RCC 7860 (cell line): ENCODE measurements around the gene EFCAB7.
A peak's percentile ranks its signal among the peaks of the same experiment; 100 is the strongest.

ENCODE experiments used
- DNase-seq: peaks from one replicate; pipeline ENCODE4 v3.0.0-alpha.2; 2015; ENCODE audit warnings: low spot score
- FAIRE-seq: peaks from 2 replicates; lab custom pipeline; 2012; peaks lifted over from hg19 to GRCh38; lab: Jason Lieb, UNC

EFCAB7 gene, protein sequence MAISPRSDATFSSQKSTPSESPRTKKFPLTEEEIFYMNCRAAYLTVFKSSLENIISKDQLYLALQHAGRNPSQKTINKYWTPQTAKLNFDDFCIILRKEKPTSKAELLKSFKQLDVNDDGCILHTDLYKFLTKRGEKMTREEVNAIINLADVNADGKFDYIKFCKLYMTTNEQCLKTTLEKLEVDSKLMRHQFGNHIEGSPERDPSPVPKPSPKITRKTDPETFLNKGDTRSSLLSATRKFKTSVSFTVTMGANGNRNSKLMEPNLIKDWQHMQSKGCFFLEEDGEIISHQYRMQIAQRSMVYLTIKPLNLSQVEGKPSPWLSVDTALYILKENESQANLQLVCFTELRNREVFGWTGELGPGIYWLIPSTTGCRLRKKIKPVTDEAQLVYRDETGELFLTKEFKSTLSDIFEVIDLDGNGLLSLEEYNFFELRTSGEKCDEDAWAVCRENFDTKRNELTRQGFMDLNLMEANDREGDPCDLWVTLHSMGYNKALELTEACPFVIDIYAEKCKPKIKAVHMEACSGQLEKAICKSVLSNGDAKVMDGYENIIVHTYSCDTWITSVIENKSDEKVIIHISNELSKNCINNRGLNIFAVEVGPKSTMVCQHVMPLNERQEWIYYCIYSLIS

DNA sequence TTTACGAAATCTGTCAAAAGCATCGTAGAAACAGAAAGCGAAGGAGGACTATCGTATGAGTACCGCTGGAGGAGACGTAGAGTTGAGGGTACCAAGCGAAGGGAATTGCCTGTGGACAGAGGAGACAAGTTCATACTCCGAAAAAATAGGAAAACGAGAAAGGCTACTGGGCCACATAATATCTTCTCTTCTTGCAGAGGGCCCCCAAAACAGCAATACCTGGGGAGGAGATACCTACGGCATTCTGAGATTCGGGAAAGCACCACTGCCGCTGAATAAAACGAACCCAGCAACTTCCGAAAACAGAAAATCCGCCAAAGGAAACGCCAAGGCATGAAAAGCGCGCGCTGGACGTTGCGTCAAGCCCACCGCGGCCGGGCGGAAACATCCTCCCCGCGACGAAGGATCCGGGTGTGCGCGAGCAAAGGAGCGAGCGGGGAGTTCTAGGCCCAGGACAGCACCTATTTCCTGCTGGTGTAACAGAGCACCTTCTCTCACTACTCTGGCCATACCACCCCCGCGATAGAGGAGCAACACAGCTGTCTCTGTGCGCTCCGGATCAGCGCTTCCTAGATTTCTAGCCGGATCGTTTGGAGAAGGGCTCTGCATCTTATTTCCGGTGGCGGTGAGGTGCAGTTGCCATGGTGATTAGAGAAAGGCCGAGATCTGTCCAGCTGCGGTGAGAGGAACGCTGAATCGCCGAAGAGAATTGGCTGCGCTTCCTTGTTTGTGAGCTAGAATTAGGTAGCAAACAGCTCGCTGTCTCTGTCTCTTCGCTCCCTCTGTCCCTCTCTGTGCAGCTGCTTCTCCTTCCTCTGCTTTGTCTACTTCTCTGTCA, at the start of gene EFCAB7, which contains the start of gene ITGB3BP:
Gene EFCAB7, plus strand, starts transcription at position 635 of the 838 bp plus-strand sequence. CDS start 2,048 bp downstream, outside the sequence.
Gene ITGB3BP, minus strand, starts transcription at position 335 of the 838 bp plus-strand sequence. Its CDS starts 92 bp downstream, at position 243.
- DNase-seq (peak; percentile 91), FAIRE-seq (peak; percentile 63)

DNA sequence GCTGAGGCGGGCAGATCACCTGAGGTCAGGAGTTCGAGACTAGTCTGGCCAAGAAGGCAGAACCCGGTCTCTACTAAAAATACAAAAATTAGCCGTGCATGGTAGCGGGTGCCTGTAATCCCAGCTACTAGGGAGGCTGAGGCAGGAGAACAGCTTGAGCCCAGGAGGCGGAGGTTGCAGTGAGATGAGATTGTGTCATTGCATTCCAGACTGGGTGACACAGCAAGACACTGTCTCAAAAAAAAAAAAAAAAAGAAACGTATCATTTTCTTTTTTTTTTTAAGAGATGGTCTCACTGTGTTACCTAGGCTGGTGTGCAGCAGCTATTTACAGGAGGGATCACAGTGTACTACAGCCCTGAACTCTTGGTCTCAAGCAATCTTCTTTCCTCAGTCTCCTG, 47.6 kb upstream of the EFCAB7 start:
- no peak for DNase-seq
- FAIRE-seq: no peak

DNA sequence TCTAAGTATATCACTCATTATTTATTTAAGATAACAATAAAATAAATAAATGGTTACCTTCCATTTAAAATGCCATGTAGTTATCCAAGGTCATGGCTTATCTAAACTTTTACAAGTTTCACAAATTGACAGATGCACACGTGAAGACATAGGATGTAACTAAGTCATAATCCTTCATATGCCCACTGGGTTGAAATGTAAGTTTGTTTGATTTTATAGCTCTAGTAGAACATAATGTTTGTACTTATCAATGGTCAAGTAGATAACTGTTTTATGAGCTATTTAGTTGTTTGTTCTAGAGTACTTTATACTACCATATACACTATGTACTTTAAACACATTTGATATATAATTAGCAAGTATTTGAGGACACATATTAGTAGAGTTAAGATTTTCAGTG, 43.3 kb upstream of the EFCAB7 start:
- no peak for FAIRE-seq

DNA sequence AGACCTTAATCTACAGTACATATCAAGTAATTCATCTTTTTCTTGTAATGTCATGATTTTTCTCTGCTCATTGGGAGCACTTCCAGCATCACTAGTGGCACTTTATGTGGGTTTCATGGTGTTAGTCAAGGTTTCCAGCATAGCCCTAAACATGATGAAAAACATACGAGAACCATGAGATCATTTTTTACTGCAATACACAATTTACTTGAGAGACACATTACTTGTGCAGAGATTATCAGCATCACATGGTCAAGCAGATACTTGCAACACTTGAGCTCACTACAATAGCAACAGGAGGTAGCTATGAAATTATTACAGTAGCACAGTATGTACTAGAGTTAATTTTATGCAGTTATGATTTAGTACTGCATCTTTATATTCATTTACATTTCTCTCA, 36.7 kb upstream of the EFCAB7 start:
- FAIRE-seq (no peak), DNase-seq (no peak)

More for the DNA sequence above, 43.3 kb upstream of the EFCAB7 start:
- no peak for DNase-seq

DNA sequence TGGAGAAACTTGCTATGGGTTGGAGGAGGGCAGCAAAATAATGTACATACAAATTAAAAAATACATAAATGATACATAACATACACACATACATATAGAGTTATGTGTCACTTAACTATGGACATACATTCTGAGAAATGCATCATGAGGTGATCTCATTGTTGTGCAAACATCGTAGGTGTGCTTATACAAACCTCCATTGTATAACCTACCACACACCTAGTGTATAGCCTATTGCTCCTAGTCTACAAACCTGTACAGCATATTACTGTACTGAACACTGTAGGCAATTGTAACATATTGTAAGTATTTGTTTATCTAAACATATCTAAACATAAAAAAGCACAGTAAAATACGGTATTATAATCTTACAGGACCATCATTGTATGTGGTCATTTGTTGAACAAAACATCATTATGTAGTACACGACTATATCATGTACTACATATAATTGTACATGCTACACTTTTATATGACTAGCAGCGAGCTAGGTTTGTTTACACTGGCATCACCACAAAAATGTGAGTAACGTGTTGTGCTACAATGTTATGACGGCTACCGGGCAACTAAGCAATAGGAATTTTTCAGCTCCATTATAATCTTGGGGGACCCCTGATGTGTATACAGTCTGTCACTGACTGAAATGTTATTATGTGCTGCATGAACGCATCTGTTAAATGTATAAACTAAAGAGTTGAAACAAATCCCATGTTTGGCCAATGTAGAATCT, 35.8 kb upstream of the EFCAB7 start:
- DNase-seq (no peak), FAIRE-seq (no peak)

DNA sequence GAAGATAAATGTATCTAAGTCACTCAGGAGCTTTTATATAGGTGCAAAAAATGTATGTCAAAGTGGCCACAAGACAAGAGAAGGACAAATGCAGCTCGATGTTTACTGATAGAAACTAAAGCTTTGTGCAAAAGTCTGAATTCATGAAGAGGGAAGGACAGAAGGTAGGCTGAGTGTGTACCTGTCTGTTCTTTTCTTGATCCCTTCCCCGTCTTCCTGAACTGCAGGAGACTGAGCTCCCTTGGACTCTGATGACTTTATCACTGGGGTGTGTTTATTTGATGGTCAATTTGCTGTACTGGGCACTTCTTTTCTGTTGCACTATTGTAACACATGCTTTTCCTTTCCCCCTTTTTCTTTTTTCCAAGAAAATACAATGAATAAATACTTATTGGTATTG, 25.7 kb upstream of the EFCAB7 start:
- FAIRE-seq: no peak
- no peak for DNase-seq

DNA sequence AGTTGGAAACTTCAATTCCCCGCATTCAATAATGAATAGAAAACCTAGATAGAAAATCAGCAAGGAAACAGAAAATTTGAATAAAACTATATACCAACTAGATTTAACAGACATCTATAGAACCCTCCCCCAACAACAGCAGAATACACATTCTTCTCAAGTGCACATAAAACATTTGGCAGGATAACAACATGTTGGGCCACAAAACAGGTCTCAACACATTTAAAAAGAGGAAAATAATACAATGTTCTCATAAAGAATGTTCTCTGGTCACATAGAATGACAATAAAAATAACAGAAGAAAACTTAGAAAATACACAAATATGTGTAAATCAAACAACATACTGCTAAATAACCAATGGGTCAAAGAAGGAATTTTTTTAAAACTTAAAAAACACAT, 25.2 kb upstream of the EFCAB7 start:
- DNase-seq: no peak
- no peak for FAIRE-seq

DNA sequence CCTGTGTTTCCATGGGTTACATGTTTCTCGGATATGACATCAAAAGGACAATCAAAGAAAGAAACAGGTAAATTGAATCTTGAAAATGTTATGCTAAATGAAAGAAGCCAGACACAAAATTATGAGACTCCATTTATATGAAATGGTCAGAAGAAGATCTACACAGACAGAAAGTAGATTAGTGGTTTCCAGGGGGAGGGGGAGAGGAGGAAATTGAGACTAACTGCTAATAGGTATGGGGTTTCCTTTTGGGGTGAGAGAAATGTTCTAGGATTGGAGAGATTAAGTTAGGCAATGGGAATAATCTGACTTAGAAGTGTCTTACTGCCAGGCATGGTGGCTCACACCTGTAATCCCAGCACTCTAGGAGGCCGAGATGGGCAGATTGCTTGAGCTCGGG, 22.1 kb upstream of the EFCAB7 start:
- DNase-seq (no peak), FAIRE-seq (no peak)

DNA sequence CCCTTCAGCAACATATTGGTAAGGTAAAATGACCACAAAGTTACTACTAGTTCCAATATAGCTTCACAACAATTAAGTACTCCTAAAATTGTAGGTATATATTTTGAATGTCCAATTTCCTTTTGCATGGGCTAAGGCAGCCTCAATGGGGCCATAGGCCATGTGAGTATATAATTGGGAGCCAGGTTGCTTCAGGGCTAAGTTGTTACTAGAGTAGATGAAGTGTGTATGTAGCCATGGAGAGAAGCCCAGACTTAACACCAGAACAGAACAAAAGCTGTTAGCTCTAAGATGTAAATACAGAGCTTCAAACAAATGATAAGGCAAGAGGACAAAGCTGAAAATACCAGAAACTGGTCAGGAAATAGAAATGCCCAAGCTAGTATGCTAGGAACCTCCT, 16.5 kb upstream of the EFCAB7 start:
- no peak for FAIRE-seq
- DNase-seq: no peak

DNA sequence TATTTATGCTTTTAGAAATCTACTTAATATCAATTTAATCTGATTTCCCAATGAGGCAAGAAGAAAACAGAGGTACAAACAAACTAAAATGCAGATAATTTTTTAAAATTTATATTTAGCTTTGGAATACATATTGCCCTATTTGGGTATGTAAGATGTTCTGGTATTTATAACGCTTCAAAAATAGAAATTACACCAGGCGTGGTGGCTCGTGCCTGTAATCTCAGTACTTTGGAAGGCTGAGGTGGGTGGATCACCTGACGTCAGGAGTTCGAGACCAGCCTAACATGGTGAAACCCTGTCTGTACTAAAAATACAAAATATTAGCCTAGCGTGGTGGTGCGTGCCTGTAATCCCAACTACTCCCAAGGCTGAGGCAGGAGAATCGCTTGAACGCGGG, 13.6 kb upstream of the EFCAB7 start:
- FAIRE-seq: no peak
- no peak for DNase-seq

DNA sequence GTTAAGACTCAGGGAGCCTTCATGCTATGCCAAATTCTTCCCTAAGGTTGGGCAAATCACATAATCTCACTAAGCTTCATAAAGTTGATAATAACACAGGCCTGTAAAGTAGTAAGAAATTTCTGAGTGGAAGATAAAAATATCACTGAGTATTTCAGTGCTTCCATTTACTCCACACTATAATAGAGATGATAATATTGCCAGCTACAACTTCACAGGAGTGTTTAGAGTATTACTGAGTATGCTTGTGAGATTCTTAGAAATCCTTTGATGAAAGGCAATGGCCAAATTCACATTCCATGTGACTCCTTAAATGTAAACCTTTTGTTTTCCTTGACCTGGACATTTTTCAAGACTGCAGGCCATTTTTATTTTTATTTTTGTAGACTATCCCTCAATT, 10.7 kb upstream of the EFCAB7 start:
- FAIRE-seq (no peak), DNase-seq (no peak)

DNA sequence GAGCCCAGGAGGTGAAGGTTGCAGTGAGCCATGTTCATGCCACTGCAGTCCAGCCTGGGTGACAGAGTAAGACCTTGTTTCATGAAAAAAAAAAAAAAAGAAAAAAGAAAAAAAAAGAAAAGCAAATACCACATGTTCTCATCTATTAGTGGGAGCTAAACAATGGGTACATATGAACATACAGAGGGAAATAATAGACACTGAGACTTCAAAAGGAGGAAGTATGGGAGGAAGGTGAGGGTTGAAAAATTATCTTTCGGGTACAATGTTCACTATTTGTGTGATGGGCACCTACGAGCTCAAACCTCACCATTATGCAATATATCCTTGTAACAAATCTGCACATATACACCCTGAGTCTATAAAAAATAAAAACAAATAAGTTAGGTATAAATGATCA, 6.7 kb upstream of the EFCAB7 start:
- FAIRE-seq (no peak), DNase-seq (no peak)

DNA sequence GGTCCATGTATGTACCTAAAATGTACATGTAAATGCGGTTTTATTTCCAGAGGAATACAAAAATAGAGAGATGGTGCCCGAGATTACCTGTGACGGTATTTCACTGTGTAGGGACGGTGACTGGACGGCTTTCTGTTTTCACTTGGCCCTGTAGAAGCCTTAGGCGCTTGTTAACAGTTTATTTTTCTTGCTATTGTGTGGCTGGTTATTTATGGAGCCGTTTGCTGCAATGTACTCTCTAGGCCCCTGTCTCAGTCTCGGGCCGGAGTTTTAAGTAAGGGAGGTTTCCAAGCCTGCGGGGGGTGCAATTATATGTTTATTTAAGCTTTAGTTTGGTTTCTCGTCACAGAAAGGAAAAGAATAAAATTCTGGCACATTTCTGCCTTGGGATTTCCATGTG, 413 bp downstream of the EFCAB7 start:
- no peak for FAIRE-seq
- DNase-seq: no peak

DNA sequence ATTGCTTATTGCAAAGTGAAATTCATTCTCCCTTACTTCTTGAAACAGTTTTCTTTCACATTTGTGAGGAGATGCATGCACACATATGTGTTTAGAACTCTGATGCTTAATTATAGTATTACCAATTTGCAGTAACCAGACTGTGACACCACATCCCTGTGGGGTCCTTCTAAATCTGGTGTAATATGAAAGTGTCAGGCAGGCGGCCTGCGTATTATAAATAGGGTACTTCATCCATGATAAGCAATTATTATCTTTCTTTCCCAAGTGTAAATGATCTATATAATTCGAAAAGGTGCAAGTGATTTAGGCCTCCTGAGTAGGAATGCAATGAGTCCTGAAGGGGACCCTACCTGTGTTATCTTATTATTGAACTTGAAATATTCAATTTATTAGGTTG, 876 bp downstream of the EFCAB7 start:
- no peak for FAIRE-seq
- DNase-seq: no peak

DNA sequence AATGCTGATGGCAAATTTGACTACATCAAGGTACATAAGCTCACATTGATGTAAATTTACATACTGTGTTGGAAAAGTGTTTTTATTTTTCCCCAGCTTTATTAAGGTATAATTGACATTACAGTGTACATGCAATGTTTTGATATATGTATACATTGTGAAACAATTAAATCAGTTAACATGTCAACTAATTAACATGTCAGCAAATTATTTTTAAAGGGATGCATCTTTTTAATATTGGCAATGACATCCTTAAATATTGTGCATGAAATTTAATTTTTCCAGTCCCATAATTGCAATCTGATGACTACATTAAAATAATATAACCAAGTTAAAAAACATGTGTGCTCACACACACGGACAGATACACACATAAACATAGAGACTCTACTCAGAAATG, 9.4 kb downstream of the EFCAB7 start:
- no peak for FAIRE-seq

DNA sequence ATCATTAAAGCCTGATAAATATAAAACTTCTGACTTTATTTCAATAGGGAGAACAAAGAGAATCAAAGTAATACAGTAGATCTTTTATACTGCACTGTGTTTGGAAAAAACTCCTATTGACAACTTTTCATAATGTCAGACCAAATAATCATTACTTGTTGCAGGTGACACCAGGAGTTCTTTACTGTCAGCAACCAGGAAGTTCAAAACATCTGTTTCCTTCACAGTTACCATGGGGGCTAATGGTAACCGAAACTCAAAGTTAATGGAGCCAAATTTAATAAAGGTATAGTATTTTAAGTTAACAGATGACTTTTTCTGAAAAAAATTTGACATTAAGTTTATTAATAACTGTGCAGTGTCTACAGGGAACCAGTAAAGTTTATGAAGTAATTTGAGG, 10.6 kb downstream of the EFCAB7 start:
- DNase-seq (no peak), FAIRE-seq (no peak)

More for the DNA sequence above, 9.4 kb downstream of the EFCAB7 start:
- no peak for DNase-seq

DNA sequence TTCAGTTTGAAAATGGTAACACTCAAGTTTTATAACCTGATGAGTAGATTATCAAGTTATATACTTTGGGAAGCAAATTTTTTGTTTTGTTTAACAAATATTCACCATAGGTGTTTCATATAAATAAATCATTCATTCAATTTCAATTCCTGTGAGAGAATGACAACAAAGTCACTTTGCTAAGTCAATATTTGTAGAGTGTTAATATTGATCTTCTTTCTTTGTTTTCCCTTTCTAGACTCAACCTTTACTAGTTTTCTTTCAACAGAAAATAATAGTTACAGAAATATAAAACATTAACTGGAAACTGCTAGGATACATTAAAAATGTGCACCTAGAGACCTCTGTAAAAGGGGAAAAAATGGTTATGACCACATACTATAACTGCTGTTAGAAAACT, 11.1 kb downstream of the EFCAB7 start:
- no peak for FAIRE-seq
- no peak for DNase-seq

DNA sequence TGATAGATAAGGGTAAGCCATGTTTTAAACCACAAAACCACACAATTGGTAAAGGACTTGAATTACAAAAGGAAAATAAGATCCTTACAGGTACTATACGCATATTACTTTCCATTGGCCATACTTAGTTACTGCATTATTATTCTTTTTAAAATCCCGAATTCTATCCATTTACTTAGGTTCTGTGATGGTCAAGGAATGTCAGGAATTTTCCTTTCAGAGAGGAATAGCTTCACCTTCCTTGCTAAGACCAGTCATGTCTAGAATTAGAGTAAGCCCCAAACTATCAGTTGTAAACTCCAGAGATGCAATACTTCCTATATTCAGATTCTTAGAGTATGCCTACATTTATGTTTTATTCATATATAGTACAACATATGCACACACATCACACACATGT, 13.7 kb downstream of the EFCAB7 start:
- DNase-seq (no peak), FAIRE-seq (no peak)

DNA sequence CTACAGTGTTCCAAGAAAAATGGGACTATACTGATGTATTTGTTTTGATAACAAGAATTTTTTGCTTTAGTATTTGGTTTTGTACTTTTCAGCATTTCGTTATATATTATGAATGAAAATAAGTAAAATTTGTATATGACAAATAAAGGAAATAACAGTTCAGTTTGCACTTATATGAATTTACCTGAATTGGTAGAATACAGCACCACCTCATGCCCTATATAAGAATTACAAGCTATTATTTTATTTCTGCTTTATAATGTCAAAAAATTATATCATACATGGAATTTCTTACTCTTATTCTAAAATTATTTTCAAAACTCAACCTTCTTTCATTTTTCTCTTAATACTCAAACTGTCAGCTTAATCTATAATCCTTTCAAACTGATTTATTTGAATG, 14.6 kb downstream of the EFCAB7 start:
- FAIRE-seq: peak; percentile 87
- DNase-seq: no peak

DNA sequence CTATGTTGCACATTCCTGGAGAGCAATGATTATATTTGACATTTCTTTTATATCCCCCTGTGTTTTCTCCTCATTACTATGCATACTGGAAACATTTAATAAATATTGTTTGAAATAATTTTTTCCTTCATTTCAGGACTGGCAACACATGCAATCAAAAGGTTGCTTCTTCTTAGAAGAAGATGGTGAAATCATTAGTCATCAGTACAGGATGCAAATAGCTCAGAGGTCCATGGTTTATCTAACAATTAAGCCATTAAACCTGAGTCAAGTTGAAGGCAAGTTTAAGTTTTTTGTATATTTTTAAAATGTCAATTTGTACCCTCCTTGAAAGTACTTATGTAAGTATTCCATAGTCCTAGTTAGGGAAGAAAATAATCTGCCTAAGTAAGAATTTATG, 22.5 kb downstream of the EFCAB7 start:
- no peak for FAIRE-seq
- no peak for DNase-seq
